HepG2 (cell line): ENCODE data around the gene CFAP99. TPM values are rescaled to one million over a fixed set of nuclear protein-coding genes. Genes with fewer than 3 reads are reported as not detected.

ENCODE experiments used
- ATAC-seq: fragments of 200-7000 bp; cut with Tn5 transposase; 3 replicates; pipeline ENCODE4 v1.9.1; 2020; ENCODE audit warnings: mild to moderate bottlenecking, moderate library complexity
- BruUV-seq: library from RNA; stranded (reverse); fragments of 400-500 nt; replicated peaks from 2 replicates; lab custom pipeline; 2021; lab: Mats Ljungman, UMichigan
- CTCF ChIA-PET: fragments of 300-600 bp; formaldehyde crosslinking; extraction: SDS; loops from one replicate; lab custom pipeline; 2021; ENCODE audit warnings: low total read pairs, inconsistent platforms, low intra/inter-chr PET ratio; lab: Yijun Ruan, JAX
- POLR2A ChIA-PET: fragments of 350-600 bp; sonication (Branson Sonifier 250); formaldehyde crosslinking; loops from one replicate; lab custom pipeline; 2020; ENCODE audit warnings: antibody characterized with exemption, inconsistent platforms; lab: Yijun Ruan, JAX
- DNase-seq: peaks from one replicate; pipeline ENCODE4 v3.0.0-alpha.2; 2015; ENCODE audit warnings: low spot score
- FAIRE-seq: peaks from 3 replicates; lab custom pipeline; 2011; peaks lifted over from hg19 to GRCh38; lab: Jason Lieb, UNC
- H2AFZ ChIP-seq: one replicate; pipeline ENCODE4 v1.6.1; 2011; ENCODE audit warnings: low read length, inconsistent platforms
- H3K27ac ChIP-seq: fragments of 300-600 bp; 3 replicates; pipeline ENCODE4 v1.8.0; 2011; ENCODE audit warnings: mixed run types, mild to moderate bottlenecking, mixed read lengths, low read length, inconsistent platforms; ENCODE audit not compliant: insufficient read depth; ENCODE audit errors: extremely low read length
- H3K27me3 ChIP-seq, 2 experiments: fragments of 200-600 bp in 1 of 2; 2 replicates in 1 of 2; 3 replicates in 1 of 2; pipeline versions ENCODE4 v1.6.0 to v1.8.0; 2011; ENCODE audit warnings: low read length in 2 of 2, mild to moderate bottlenecking in 2 of 2, moderate library complexity in 2 of 2, inconsistent platforms in 1 of 2; ENCODE audit not compliant: insufficient read depth in 2 of 2, control insufficient read depth in 1 of 2
- H3K36me3 ChIP-seq, 2 experiments: fragments of 200-600 bp in 1 of 2; replicated peaks in 1 of 2; 2 replicates in 1 of 2; 3 replicates in 1 of 2; pipeline versions ENCODE4 v1.5.1 to v1.8.0; 2011; ENCODE audit warnings: low read length in 2 of 2, inconsistent platforms in 1 of 2; ENCODE audit not compliant: insufficient read depth in 2 of 2, control insufficient read depth in 1 of 2
- H3K4me1 ChIP-seq: 2 replicates; pipeline ENCODE4 v1.5.1; 2012; ENCODE audit warnings: low read length, inconsistent platforms; ENCODE audit not compliant: insufficient read depth
- H3K4me2 ChIP-seq: 2 replicates; pipeline ENCODE4 v1.6.0; 2011; ENCODE audit warnings: low read depth, low read length, inconsistent platforms
- H3K4me3 ChIP-seq, 3 experiments: fragments of 200-600 bp in 1 of 3; sonication (generic), shearing (Covaris generic) in 1 of 3; replicated peaks in 1 of 3; 2 replicates each; pipeline ENCODE4 v1.5.1; 2011 to 2016; ENCODE audit warnings: low read length in 3 of 3, inconsistent platforms in 2 of 3, low read depth in 2 of 3, mild to moderate bottlenecking in 2 of 3, control low read depth in 1 of 3, mixed read lengths in 1 of 3; ENCODE audit not compliant: insufficient read depth in 1 of 3
- H3K79me2 ChIP-seq: one replicate; pipeline ENCODE4 v1.6.1; 2011; ENCODE audit warnings: low read length, inconsistent platforms; ENCODE audit not compliant: insufficient read depth
- H3K9ac ChIP-seq: 2 replicates; pipeline ENCODE4 v1.6.0; 2011; ENCODE audit warnings: mild to moderate bottlenecking, low read depth, low read length, inconsistent platforms; ENCODE audit not compliant: insufficient read depth
- H3K9me3 ChIP-seq: 2 replicates; pipeline ENCODE4 v1.5.1; 2012; ENCODE audit warnings: mild to moderate bottlenecking, low read length
- H4K20me1 ChIP-seq: 2 replicates; pipeline ENCODE4 v1.6.0; 2011; ENCODE audit warnings: inconsistent platforms, mild to moderate bottlenecking, low read length, moderate library complexity; ENCODE audit not compliant: insufficient read depth
- ARID2 ChIP-seq: sonication (generic); formaldehyde crosslinking; IDR thresholded peaks from 2 replicates; pipeline ENCODE4 v1.8.1; 2022; ENCODE audit warnings: mild to moderate bottlenecking, missing genetic modification reagents, borderline replicate concordance
- HHEX ChIP-seq: IDR thresholded peaks from 2 replicates; pipeline ENCODE4 v1.6.1; 2016; ENCODE audit warnings: control low read depth
- HOXA9 ChIP-seq: sonication (generic); formaldehyde crosslinking; IDR thresholded peaks from 2 replicates; pipeline ENCODE4 v1.8.1; 2022; ENCODE audit warnings: missing genetic modification reagents, mild to moderate bottlenecking, moderate library complexity, borderline replicate concordance
- NCOA2 ChIP-seq: sonication (generic); formaldehyde crosslinking; IDR thresholded peaks from 2 replicates; pipeline ENCODE4 v1.8.0; 2022; ENCODE audit warnings: inconsistent platforms
- NR2C2 ChIP-seq: sonication (generic); formaldehyde crosslinking; IDR thresholded peaks from 2 replicates; pipeline ENCODE4 v1.4.0; 2020; ENCODE audit warnings: missing genetic modification reagents, mild to moderate bottlenecking, moderate library complexity, borderline replicate concordance
- NR2F1 ChIP-seq, 2 experiments: fragments of 450-650 bp in 1 of 2; formaldehyde crosslinking in 1 of 2; IDR thresholded peaks; 2 replicates each; pipeline versions ENCODE4 v1.5.0 to v1.6.1; 2016 to 2020; ENCODE audit warnings: mild to moderate bottlenecking in 1 of 2, missing compliant biosample characterization in 1 of 2, missing genetic modification reagents in 1 of 2, moderate library complexity in 1 of 2
- NR2F2 ChIP-seq: IDR thresholded peaks from 2 replicates; pipeline ENCODE4 v1.6.1; 2012; ENCODE audit warnings: low read depth, inconsistent platforms, borderline replicate concordance
- NR2F6 ChIP-seq, 2 experiments: IDR thresholded peaks; 2 replicates each; pipeline ENCODE4 v1.6.1; 2016; ENCODE audit warnings: antibody characterized with exemption in 1 of 2, mild to moderate bottlenecking in 1 of 2
- SP5 ChIP-seq: IDR thresholded peaks from 2 replicates; pipeline ENCODE4 v1.6.1; 2016; ENCODE audit warnings: low read depth, borderline replicate concordance
- ZNF17 ChIP-seq: sonication (generic); formaldehyde crosslinking; IDR thresholded peaks from 2 replicates; pipeline ENCODE4 v1.5.0; 2020; ENCODE audit warnings: mild to moderate bottlenecking, missing genetic modification reagents
- ZNF20 ChIP-seq: sonication (generic); formaldehyde crosslinking; IDR thresholded peaks from 2 replicates; pipeline ENCODE4 v1.4.0; 2020; ENCODE audit warnings: mild to moderate bottlenecking, moderate library complexity, missing genetic modification reagents
- ZNF446 ChIP-seq: sonication (generic); formaldehyde crosslinking; IDR thresholded peaks from 2 replicates; pipeline ENCODE4 v1.5.0; 2020; ENCODE audit warnings: mild to moderate bottlenecking, missing genetic modification reagents
- ZNF460 ChIP-seq: sonication (generic); formaldehyde crosslinking; IDR thresholded peaks from 2 replicates; pipeline ENCODE4 v1.5.1; 2020; ENCODE audit warnings: missing genetic modification reagents, mild to moderate bottlenecking, borderline replicate concordance
- ZNF468 ChIP-seq: sonication (generic); formaldehyde crosslinking; IDR thresholded peaks from 2 replicates; pipeline ENCODE4 v1.8.0; 2022; ENCODE audit warnings: mild to moderate bottlenecking, moderate library complexity, missing genetic modification reagents
- ZNF670 ChIP-seq: sonication (generic); formaldehyde crosslinking; IDR thresholded peaks from 2 replicates; pipeline ENCODE4 v1.8.0; 2022; ENCODE audit warnings: mild to moderate bottlenecking, missing genetic modification reagents, borderline replicate concordance
- ZNF883 ChIP-seq: sonication (generic); formaldehyde crosslinking; IDR thresholded peaks from 2 replicates; pipeline ENCODE4 v1.5.1; 2020; ENCODE audit warnings: mild to moderate bottlenecking, missing genetic modification reagents; ENCODE audit errors: not compliant biosample characterization
- ZUFSP ChIP-seq: sonication (generic); formaldehyde crosslinking; IDR thresholded peaks from 2 replicates; pipeline ENCODE4 v1.9.0; 2021; ENCODE audit warnings: missing genetic modification reagents, mild to moderate bottlenecking, borderline replicate concordance
- WGBS: methylation state at CpG from one replicate; pipeline ENCODE4 v1.1.6; 2017; ENCODE audit warnings: low lambda C conversion rate; 5-methylcytosine and 5-hydroxymethylcytosine counted together
- in situ Hi-C: cut with HindIII; loops from 2 replicates; pipeline ENCODE4 v1.10.0; 2017; ENCODE audit warnings: low pct_unique_long_range_greater_than_20kb; ENCODE audit not compliant: extremely low pct_ligation_motif_present
- intact Hi-C: fragments of 100-400 bp; cut with micrococcal nuclease; formaldehyde crosslinking; loops from one replicate; pipeline ENCODE4 v1.10.0; 2022; ENCODE audit not compliant: unreplicated experiment
- polyA plus RNA-seq, 8 experiments: library from polyadenylated mRNA; depleted of rRNA in 3 of 8; stranded (reverse) in 7 of 8; unstranded in 1 of 8; fragments of >200 nt; fragmentation: Illumina TruSeq in 4 of 8; extraction: Trizol in 4 of 8; gene quantifications; 2 replicates each; pipeline versions ENCODE4 v1.2.1 to v1.2.3, GENCODE V29; 2011 to 2016; ENCODE audit warnings: low read depth in 4 of 8, missing spikeins in 1 of 8, mixed read lengths in 1 of 8; ENCODE audit not compliant: insufficient read depth in 1 of 8
- total RNA-seq, 5 experiments: library from RNA; depleted of rRNA; stranded (reverse); fragments of >200 nt; fragmentation: Illumina TruSeq; extraction: Trizol; gene quantifications; 2 replicates each; pipeline ENCODE4 v1.2.3, GENCODE V29; 2016; ENCODE audit warnings: low read depth in 1 of 5

Gene CFAP99
- total and polyA plus RNA-seq, 2 of the 13 experiments (the other 11 are each of a cell fraction or from before 2014, with no cell fraction given), result not detected

- no peaks in the 10 kb centered on the region for H3K36me3 ChIP-seq
- H3K4me3 ChIP-seq, result no peak overlapping the region
- DNase-seq (no peak), FAIRE-seq (no peak), ATAC-seq (peak; percentile 47)
- no peaks in the 10 kb centered on the region for H4K20me1 ChIP-seq
- H3K27me3 ChIP-seq, result peaks cover 13 to 68% of the 10 kb centered on the region in 2 experiments; a peak in 4 of 5 replicates
- intact Hi-C loops (no loop called here), in situ Hi-C loops (no loop called here)
- no peak overlapping the region for H3K27ac ChIP-seq
- peaks cover 8% of the 10 kb centered on the region for H3K4me1 ChIP-seq
- POLR2A ChIA-PET, result no interaction called here
- no peaks in the 10 kb centered on the region for H3K79me2 ChIP-seq
- H3K9me3 ChIP-seq, result no peaks in the 10 kb centered on the region
- CTCF ChIA-PET, result no interaction called here
- no peak overlapping the region for H3K9ac ChIP-seq
- H3K4me2 ChIP-seq, result no peak overlapping the region
- no TSS peak for BruUV-seq
- H2AFZ ChIP-seq, result no peak overlapping the region
- TF ChIP-seq NR2F1 (CRISPR knock-in tag; IDR thresholded peaks at IDR 0.05) (peak in 1 of 2 experiments; percentile 8; a peak in 1 of 4 replicates), ZNF670 (CRISPR knock-in tag) (no peak), NR2F6 (IDR thresholded peaks at IDR 0.05) (peak; percentile 61), NR2F6 (CRISPR knock-in tag; IDR thresholded peaks at IDR 0.05) (0 out of 2 replicates have a peak, but pooled peaks have one; percentile 22), NR2F2 (0 out of 2 replicates have a peak, but pooled peaks have one; percentile 30), NR2C2 (CRISPR knock-in tag) (0 out of 2 replicates have a peak, but pooled peaks have one; percentile 56), HOXA9 (CRISPR knock-in tag) (no peak)
- 35% methylated on average over 8 of the region's 8 CpGs for WGBS
Measured at GRCh38 chr4:2385516-2385915, 33.2 kb upstream of the CFAP99 start.

GRCh38 chr4:2386717-2387116, 32.0 kb upstream of the CFAP99 start:
- H3K4me1 ChIP-seq, result peaks cover 14% of the 10 kb centered on the region
- no peaks in the 10 kb centered on the region for H3K9me3 ChIP-seq
- H2AFZ ChIP-seq, result no peak overlapping the region
- 28% methylated on average over 7 of the region's 19 CpGs for WGBS
- H3K9ac ChIP-seq, result no peak overlapping the region
- no peaks in the 10 kb centered on the region for H3K79me2 ChIP-seq
- H3K27me3 ChIP-seq, result peaks cover 15 to 75% of the 10 kb centered on the region in 2 experiments; a peak in 4 of 5 replicates
- no peak for DNase-seq
- in situ Hi-C loops, result no loop called here
- H3K36me3 ChIP-seq, result no peaks in the 10 kb centered on the region
- no TSS peak for BruUV-seq
- no peak overlapping the region for H3K27ac ChIP-seq
- ChIA-PET POLR2A (no interaction called here), CTCF (no interaction called here)
- intact Hi-C loops, result no loop called here
- H3K4me2 ChIP-seq, result no peak overlapping the region
- no peak for ATAC-seq
- H4K20me1 ChIP-seq, result no peaks in the 10 kb centered on the region
- FAIRE-seq, result no peak
- H3K4me3 ChIP-seq, result no peak overlapping the region
- TF ChIP-seq NCOA2 (CRISPR knock-in tag) (no peak), ZNF17 (CRISPR knock-in tag) (no peak), ZNF468 (CRISPR knock-in tag) (no peak), ZUFSP (CRISPR knock-in tag) (no peak), ARID2 (CRISPR knock-in tag) (no peak), SP5 (CRISPR knock-in tag) (no peak), HOXA9 (CRISPR knock-in tag) (no peak), HHEX (CRISPR knock-in tag) (no peak), ZNF883 (CRISPR knock-in tag) (no peak), ZNF446 (CRISPR knock-in tag) (no peak), ZNF20 (CRISPR knock-in tag) (no peak), ZNF460 (CRISPR knock-in tag) (no peak)
